Mucosa of rectum (tissue), 2 donors: ENCODE measurements around the gene MLN.

Experiments used
- H3K27ac ChIP-seq, 2 donors: one replicate each; pipeline ENCODE4 v1.7.0; 2013; ENCODE audit warnings: inconsistent platforms in 2 of 2, low read depth in 2 of 2, low read length in 2 of 2
- H3K27me3 ChIP-seq, 2 donors: one replicate each; pipeline ENCODE4 v1.7.0; 2013; ENCODE audit warnings: low read length in 2 of 2; ENCODE audit not compliant: control insufficient read depth in 2 of 2, insufficient read depth in 2 of 2
- H3K36me3 ChIP-seq, 2 donors: one replicate each; pipeline ENCODE4 v1.7.0; 2013; ENCODE audit warnings: low read length in 2 of 2; ENCODE audit not compliant: control insufficient read depth in 2 of 2, insufficient read depth in 2 of 2
- H3K4me1 ChIP-seq, 2 donors: one replicate each; pipeline ENCODE4 v1.7.0; 2013; ENCODE audit warnings: low read length in 2 of 2, mild to moderate bottlenecking in 1 of 2; ENCODE audit not compliant: control insufficient read depth in 2 of 2, insufficient read depth in 2 of 2
- H3K4me3 ChIP-seq, 2 donors: one replicate each; pipeline ENCODE4 v1.7.0; 2013; ENCODE audit warnings: low read length in 2 of 2
- H3K9ac ChIP-seq, 2 donors: one replicate each; pipeline ENCODE4 v1.7.0; 2013; ENCODE audit warnings: low read length in 2 of 2, low read depth in 1 of 2, mild to moderate bottlenecking in 1 of 2
- H3K9me3 ChIP-seq, 2 donors: one replicate each; pipeline ENCODE4 v1.7.0; 2013; ENCODE audit warnings: low read length in 2 of 2; ENCODE audit not compliant: control insufficient read depth in 2 of 2
- donor health status: healthy.
- donor health status: Normal muscosa, but diverticular disease.

MLN gene

DNA sequence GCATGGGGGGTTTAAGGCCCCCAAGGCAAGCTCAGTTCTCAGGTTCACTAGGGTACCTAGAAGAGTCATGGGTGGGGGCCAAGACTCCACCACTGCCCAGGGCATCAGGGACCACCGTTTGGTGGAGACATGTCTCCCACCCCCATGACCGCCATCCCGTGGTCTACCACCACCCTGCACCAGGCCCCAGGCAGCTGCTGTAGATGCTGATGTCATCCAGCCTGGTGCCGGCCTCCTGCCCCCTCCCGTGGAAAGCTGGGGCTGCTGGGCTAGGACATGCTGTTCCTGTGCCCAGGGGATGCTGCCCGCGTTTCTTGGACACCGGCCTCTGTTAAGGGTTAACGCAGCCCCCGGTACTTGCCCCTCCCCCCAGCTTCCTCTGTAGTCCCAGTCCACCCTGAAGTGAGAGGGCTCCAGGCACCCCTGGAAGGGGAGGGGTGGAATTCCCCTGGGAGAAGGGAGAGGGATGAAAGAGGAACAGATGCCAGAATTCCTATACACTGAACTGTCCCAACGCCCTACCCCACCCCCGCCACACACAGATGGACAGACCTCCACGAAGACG lies 57.7 kb downstream of the MLN start:
- no peaks in the 10 kb centered on the region for H3K9me3 ChIP-seq
- H3K36me3 ChIP-seq = no peaks in the 10 kb centered on the region
- peak overlapping the region; percentile 1 to 15 for H3K4me3 ChIP-seq
- peaks cover 19 to 30% of the 10 kb centered on the region in 2 donors for H3K4me1 ChIP-seq
- peak overlapping the region; percentile 66 to 77 for H3K27ac ChIP-seq
- no peaks in the 10 kb centered on the region for H3K27me3 ChIP-seq
- peak overlapping the region in 1 of 2 donors; percentile 49 for H3K9ac ChIP-seq

DNA sequence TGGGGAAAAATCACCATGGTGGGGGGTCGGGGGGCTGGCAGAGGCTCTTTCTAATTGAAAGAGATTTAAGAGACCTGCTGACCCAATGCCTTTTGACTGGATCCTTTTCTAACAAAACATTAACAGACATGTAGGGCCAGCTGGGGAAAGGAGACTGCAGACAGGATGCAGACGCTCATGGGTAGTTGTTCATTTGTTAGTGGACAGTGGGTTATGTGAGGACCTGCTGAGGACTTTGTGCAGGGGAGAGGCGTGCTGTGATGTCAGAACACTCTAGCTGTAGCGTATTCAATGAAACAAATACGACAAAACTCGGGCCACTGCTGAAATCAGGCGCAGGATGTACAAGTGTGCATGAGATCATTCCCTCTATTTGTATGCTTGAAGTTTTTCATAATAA lies 58.3 kb downstream of the MLN start:
- peak overlapping the region in 1 of 2 donors; percentile 1 for H3K4me3 ChIP-seq
- H3K9me3 ChIP-seq = no peaks in the 10 kb centered on the region
- peak overlapping the region; percentile 17 to 60 for H3K9ac ChIP-seq
- H3K27me3 ChIP-seq = no peaks in the 10 kb centered on the region
- peaks cover 14 to 24% of the 10 kb centered on the region in 2 donors for H3K4me1 ChIP-seq
- peak overlapping the region; percentile 66 to 77 for H3K27ac ChIP-seq
- no peaks in the 10 kb centered on the region for H3K36me3 ChIP-seq

DNA sequence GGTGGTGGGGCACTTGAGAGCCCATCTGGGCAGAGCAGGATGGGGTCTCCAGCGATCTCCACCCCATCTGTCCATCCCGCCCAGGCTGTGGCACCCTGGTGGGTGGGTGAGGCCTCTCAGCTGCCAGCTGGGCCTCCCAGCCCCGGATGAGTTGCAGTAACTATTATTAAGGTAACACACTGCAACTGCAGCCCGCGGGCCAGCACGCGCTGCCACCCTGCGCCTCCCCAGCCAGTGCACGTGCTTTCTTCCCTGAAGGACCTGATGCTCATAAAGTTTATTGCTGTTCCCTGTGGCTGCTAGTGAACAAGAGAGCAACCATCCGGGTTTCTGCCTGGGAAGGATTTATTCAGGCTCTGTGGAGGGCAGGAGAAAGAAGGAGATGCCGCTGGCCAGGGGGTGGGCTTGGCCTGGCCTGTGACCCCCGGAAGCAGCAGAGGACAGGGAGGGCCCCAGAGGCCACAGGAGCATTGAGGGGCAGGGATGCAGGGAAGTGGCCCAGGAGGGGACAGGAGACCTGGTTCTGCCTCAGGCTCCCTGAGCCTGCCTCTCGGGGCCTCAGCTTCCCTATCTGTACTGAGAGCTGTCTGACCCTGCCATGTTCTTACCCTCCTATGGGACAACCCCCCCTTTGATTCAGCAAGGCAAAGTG lies 58.8 kb downstream of the MLN start:
- H3K9me3 ChIP-seq = no peaks in the 10 kb centered on the region

More for the DNA sequence above, 58.8 kb downstream of the MLN start:
- Histone ChIP-seq H3K27ac (peak overlapping the region; percentile 66 to 77), H3K36me3 (no peaks in the 10 kb centered on the region), H3K27me3 (no peaks in the 10 kb centered on the region), H3K9ac (peak overlapping the region; percentile 34 to 60), H3K4me3 (no peak overlapping the region), H3K4me1 (peaks cover 14 to 23% of the 10 kb centered on the region in 2 donors)
